Measurements from ENCODE around the gene WDR7.

WDR7 gene

GRCh38 chr18:56815926-56816325 is 164.8 kb downstream of the WDR7 start:
- no peak for FAIRE-seq

GRCh38 chr18:56823986-56824565 is 172.9 kb downstream of the WDR7 start:
- FAIRE-seq: no peak

GRCh38 chr18:56825321-56825720 is 174.2 kb downstream of the WDR7 start:
- FAIRE-seq: peak; percentile 58

- FAIRE-seq: no peak
Observed at GRCh38 chr18:56825878-56826277, 174.7 kb downstream of the WDR7 start.

- FAIRE-seq: no peak
Observed at GRCh38 chr18:56831988-56832387, 180.8 kb downstream of the WDR7 start.

GRCh38 chr18:56835331-56835730 is 184.2 kb downstream of the WDR7 start:
- FAIRE-seq: no peak

- no peak for FAIRE-seq
Observed at GRCh38 chr18:56836173-56836572, 185.0 kb downstream of the WDR7 start.

GRCh38 chr18:56841836-56842235 is 190.7 kb downstream of the WDR7 start:
- no peak for FAIRE-seq

- FAIRE-seq: no peak
Observed at GRCh38 chr18:56843241-56843640, 192.1 kb downstream of the WDR7 start.

- FAIRE-seq: no peak
Observed at GRCh38 chr18:56844556-56844955, 193.4 kb downstream of the WDR7 start.

GRCh38 chr18:56851774-56852173 is 200.6 kb downstream of the WDR7 start:
- no peak for FAIRE-seq

GRCh38 chr18:56853961-56854360 is 202.8 kb downstream of the WDR7 start:
- no peak for FAIRE-seq

- no peak for FAIRE-seq
Observed at GRCh38 chr18:56861244-56861643, 210.1 kb downstream of the WDR7 start.

- FAIRE-seq: peak; percentile 73
Observed at GRCh38 chr18:56869189-56869777, 218.1 kb downstream of the WDR7 start.

GRCh38 chr18:56870982-56871381 is 219.8 kb downstream of the WDR7 start:
- FAIRE-seq: no peak

- FAIRE-seq: no peak
Observed at GRCh38 chr18:56872140-56872539, 221.0 kb downstream of the WDR7 start.

GRCh38 chr18:56873441-56874140 is 222.4 kb downstream of the WDR7 start:
- no peak for FAIRE-seq

GRCh38 chr18:56878711-56879110 is 227.6 kb downstream of the WDR7 start:
- FAIRE-seq: no peak

- FAIRE-seq: no peak
Observed at GRCh38 chr18:56884511-56884910, 233.4 kb downstream of the WDR7 start.

GRCh38 chr18:56888978-56889377 is 237.8 kb downstream of the WDR7 start:
- FAIRE-seq: no peak

GRCh38 chr18:56889621-56890020 is 238.5 kb downstream of the WDR7 start:
- FAIRE-seq: no peak

GRCh38 chr18:56890632-56891031 is 239.5 kb downstream of the WDR7 start:
- no peak for FAIRE-seq

- FAIRE-seq: no peak
Observed at GRCh38 chr18:56891116-56891515, 240.0 kb downstream of the WDR7 start.

- no peak for FAIRE-seq
Observed at GRCh38 chr18:56891870-56892269, 240.7 kb downstream of the WDR7 start.

- no peak for FAIRE-seq
Observed at GRCh38 chr18:56897122-56897521, 246.0 kb downstream of the WDR7 start.

All from G401.6 (cell line).